ENCODE measurements around the gene PRDM12.

PRDM12 gene

GRCh38 chr9:130664251-130665028 lies at the start of gene PRDM12:
Gene PRDM12 (plus strand): TSS chr9:130664594. CDS start chr9:130664654, 60 bp downstream.
- no peak for DNase-seq (ENCODE audit: low read depth)

DNA sequence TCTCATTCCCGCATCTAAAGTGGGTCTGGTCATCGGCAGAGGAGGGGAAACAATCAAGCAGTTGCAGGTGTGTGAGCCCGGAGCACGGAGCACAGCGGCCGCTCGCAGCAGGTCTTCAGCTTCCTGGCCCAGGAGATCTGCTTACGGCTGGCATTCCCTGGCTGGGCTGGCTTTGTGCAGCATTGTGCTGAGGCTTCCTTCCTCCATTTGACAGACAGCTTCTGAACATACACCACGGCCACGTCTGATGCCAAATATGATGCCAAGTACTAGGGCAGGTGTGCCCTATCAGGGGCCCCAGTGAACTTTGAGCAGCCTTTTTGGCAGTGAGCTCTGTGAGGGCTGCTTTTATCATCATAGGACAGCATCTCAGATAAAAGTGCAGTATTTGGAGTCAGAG lies 47.9 kb upstream of the PRDM12 start:
- no peak for DNase-seq (ENCODE audit: low read depth)

DNA sequence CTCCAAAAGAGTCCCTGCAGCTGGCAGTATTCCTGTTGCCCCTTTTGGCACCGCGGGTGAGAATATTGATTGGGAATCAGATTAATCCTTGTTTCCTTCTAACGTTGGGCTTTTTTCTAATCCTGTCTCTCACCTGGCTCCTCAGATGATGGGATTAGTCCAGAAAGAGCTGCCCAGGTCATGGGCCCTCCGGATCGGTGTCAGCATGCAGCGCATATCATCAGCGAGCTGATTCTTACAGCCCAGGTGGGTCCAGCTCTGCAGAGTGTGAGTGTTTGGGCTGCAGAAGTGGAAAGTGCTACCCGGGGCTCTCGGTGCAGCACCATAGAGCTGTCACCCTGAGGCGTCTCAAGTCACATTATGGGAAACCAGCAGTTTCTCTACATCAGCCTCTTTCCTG lies 40.9 kb upstream of the PRDM12 start:
- no peak for DNase-seq (ENCODE audit: low read depth)

- no peak for DNase-seq (ENCODE audit: low read depth)
Observed at GRCh38 chr9:130624154-130624553, 40.2 kb upstream of the PRDM12 start.

- peak; percentile 12 for DNase-seq (ENCODE audit: low read depth)
Observed at GRCh38 chr9:130626249-130626996, 38.0 kb upstream of the PRDM12 start.

- no peak for DNase-seq (ENCODE audit: low read depth)
Observed at GRCh38 chr9:130627051-130627450, 37.3 kb upstream of the PRDM12 start.

- DNase-seq (ENCODE audit: low read depth) = no peak
Observed at GRCh38 chr9:130627896-130628792, 36.2 kb upstream of the PRDM12 start.

GRCh38 chr9:130629443-130630070 lies 34.8 kb upstream of the PRDM12 start:
- no peak for DNase-seq (ENCODE audit: low read depth)

DNA sequence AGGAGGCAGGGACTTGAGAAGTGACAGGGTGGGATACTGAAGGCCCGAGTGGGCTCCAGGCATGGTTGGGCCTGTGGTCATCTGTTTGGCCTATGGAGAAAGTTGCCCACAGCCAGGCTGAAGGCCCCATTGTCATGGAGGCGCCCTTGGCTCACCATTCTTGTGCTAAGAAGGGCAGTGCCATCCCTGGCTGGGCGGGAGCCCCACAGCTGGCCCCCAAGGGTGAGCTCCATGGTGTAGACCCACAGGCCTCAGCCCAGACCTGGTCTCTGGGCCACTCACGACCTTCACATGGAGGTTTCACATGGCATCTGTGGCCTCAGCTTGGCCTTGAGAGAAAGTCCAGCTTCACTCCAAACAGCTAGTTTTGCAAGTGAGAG lies 34.3 kb upstream of the PRDM12 start:
- no peak for DNase-seq (ENCODE audit: low read depth)

- no peak for DNase-seq (ENCODE audit: low read depth)
Observed at GRCh38 chr9:130630506-130631330, 33.7 kb upstream of the PRDM12 start.

GRCh38 chr9:130631331-130632080 lies 32.9 kb upstream of the PRDM12 start:
- no peak for DNase-seq (ENCODE audit: low read depth)

GRCh38 chr9:130632081-130632710 lies 32.2 kb upstream of the PRDM12 start:
- no peak for DNase-seq (ENCODE audit: low read depth)

- no peak for DNase-seq (ENCODE audit: low read depth)
Observed at GRCh38 chr9:130632841-130633240, 31.6 kb upstream of the PRDM12 start.

GRCh38 chr9:130633336-130634190 lies 30.8 kb upstream of the PRDM12 start:
- DNase-seq (ENCODE audit: low read depth) = no peak

DNA sequence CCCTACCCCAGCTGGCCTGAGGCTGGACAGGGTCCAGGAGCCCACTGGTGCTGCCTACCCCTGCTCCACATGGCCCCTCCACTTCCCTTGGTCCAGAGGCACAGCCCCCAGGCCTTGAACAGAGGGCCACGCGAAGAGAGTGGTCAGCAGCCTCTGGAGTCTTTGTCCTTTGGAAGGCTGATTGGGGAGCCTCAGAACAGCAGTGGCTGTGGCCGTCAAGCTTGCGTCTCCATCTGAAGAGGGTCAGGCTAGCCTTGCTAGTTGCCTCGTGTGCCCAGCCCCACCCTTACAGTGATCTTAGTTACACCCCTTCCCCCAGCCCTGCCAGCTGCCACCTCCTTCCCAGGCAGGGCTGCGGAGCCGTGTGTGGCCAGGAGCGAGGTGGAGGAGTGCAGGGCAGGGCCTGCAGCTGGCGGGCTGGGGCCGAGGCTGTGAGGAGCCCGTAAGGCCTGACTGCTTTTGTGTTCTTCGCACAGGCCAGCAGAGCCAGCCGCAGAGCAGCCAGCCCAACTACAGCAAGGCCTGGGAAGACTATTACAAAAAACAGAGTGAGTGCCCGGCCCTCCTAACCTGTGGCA lies 30.1 kb upstream of the PRDM12 start:
- no peak for DNase-seq (ENCODE audit: low read depth)

GRCh38 chr9:130634801-130635200 lies 29.6 kb upstream of the PRDM12 start:
- DNase-seq (ENCODE audit: low read depth) = no peak

GRCh38 chr9:130635306-130635705 lies 29.1 kb upstream of the PRDM12 start:
- DNase-seq (ENCODE audit: low read depth) = no peak

Data from CMK (cell line).